Activated CD4-positive, alpha-beta T cell treated with anti-CD3 and anti-CD28 coated beads, Interleukin-2, amount 50 U/mL, for 4 hours (primary cell): ENCODE data around the gene SLC9A8.
"Not testable (repeated sequence)": the region's sequence is repeated elsewhere in the genome, so short reads cannot be mapped to it uniquely, and the experiment has no call there.

ENCODE experiments used
- DNase-seq, 2 experiments: peaks; one replicate each; pipeline ENCODE4 v3.0.0-alpha.2; 2020

Gene SLC9A8

DNA sequence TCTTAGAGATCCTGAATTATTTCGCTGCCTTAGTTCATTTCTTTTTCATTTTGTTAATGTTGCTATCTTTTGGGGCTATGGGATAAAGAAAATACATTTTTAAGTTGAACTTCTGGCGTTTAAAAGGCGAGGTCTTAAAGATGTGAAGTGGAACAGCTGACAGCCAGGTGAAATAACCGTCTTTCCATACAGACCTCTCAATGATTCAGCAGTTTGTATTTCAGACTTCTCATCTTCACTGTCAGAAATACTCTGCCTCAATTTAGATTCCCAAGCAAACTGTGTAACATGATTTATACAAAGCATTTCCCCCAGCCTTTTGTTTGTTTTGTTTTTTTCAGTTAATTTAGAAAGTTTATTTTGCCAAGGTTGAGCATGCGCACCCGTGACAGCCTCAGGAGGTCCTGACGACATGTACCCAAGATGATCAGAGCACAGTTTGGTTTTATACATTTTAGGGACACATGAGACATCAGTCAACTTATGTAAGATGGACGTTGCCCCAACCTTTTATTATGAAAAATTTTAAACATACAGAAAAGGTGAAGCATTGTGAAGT is 40.0 kb downstream of the SLC9A8 start:
- no peak for DNase-seq

DNA sequence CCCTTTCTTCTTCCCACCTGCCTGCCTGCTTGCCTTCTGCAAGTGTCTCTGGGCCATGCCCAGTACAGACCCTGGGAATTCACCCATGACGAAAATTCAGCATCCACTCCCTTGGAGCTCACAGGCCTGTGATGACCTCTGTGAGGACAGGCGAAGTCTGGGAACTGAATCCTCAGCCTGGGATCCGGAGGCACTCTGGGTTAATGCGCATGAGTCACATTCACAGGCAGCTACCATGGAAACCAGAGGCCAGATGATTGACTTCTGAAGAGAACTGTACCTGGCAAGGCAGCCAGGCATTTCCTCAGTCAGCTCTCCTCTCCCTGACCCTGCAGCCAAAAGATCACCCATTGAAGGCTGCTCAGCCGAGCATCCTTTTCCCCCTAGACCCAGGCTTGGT is 41.0 kb downstream of the SLC9A8 start:
- DNase-seq = no peak

DNA sequence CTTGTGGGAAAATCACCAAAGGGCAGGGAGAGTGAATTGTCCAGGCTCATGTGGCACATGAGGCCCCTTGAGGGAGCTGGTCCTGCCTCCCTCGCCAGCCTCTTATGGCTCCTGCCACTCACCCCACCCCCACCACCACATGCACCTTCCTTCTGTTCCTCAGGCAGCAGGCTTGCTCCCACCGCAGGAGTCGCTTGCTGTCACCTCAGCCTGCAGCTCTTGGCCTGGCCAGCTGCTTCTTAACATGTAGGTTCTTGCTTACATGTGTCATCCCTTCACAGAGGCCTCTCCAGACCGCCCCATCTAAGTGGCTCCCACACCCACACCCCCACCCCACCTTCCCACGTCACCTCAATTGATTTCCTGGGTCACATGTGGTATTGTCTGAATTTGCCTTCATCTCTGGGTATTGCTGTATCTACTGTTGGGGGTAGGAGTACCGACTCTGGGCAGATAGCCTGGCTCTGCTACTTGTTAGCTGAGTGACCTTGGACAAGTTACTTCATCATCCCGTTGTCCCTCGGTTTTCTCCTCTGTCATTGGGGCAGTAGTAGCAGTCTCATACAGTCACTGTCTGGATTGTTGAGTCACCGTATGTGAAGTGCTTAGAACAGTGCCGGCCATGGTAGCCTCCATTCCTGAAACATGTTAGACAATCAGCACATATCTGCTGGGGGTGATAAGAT is 41.7 kb downstream of the SLC9A8 start:
- DNase-seq = no peak

GRCh38 chr20:49856904-49857303 is 44.3 kb downstream of the SLC9A8 start:
- DNase-seq = no peak

GRCh38 chr20:49858076-49858585 is 45.5 kb downstream of the SLC9A8 start:
- no peak for DNase-seq

GRCh38 chr20:49859011-49859410 is 46.4 kb downstream of the SLC9A8 start:
- DNase-seq = no peak

DNA sequence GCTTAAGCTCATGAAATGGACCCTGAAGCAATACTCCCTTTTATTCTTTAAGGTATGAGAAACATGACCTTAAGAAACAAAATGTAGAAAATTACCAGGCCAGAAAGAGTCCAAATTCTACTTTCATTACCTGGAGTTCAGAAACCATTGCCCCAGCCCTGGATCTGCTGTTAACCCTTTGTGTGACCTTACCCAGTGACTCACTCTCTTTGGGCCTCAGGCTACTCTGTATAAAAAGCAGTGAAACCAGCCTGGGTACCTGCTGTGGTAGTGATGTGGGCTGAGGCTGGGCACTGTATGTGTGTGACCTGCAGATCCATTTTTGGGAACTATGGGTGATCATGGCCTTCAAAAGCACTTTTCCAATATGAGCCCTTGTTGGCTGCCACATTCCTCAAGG is 47.2 kb downstream of the SLC9A8 start:
- no peak for DNase-seq

GRCh38 chr20:49861232-49861631 is 48.6 kb downstream of the SLC9A8 start:
- not testable (repeated sequence) for DNase-seq

DNA sequence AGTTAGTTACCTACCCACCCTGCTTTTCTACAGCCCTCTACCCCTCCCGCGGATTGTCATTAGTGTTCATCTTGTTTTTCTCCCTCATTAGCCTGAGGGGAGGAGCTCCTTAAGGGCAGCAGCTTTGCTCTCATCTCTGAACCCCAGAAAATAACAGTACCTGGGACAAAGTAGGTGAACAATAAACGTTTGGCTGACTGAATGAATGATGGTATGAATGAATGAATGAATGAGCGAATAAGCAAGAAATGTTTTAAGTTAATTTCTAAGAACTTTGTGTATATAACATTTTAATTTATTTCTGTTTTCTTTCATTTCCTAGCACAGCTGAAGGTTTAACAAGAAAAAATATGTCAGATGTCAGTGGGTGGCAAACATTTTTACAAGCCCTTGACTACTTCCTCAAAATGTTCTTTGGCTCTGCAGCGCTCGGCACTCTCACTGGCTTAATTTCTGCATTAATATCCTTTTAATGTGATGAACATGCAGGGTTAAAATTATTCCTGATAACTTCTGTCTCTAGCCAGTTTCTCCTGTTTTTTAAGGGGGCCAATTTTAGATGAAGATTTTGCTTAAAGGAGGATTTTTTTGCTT is 50.1 kb downstream of the SLC9A8 start:
- DNase-seq = no peak

DNA sequence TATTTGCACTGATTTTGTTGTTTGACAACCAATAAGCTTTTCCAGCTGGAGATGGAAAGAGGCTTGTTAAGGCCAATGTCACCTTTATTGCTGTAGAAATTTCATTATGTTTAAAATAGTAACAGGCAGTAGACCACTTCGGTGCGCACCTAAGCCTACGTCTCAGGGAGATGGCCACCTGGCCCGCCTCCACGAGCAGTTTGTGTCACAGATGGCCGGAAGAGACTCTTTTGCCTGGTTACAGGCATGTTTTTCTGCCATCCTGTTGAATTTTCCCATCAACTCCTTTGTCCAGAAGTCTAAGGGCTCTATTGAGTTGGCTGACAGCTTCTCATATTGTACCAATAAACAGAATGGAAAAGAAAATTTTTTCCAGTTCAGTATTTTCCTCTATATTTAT is 51.0 kb downstream of the SLC9A8 start:
- DNase-seq = no peak

GRCh38 chr20:49865559-49865958 is 52.9 kb downstream of the SLC9A8 start:
- DNase-seq = no peak

DNA sequence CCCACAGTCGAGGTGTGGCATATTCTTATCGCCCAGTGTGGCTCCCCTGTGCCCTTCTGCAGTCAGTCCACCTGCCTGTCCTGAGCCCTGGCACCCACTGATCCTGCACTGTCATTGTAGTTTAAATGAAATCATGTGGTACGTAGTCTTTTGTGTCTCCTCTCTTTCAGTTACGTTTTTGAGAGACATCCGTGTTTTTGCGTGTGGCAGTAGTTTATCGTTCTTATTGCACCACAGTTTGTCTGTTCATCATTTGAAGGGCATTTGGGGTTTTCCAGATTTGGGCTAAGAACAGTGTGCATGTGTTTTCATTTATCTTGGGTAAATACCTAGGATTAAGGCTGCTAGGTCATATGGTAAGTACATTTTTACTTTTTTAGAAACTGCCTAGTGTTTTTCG is 53.4 kb downstream of the SLC9A8 start:
- no peak for DNase-seq

GRCh38 chr20:49867453-49868215 is 55.0 kb downstream of the SLC9A8 start:
- no peak for DNase-seq

- no peak for DNase-seq
Measured at GRCh38 chr20:49868538-49868937, 55.9 kb downstream of the SLC9A8 start.

GRCh38 chr20:49868964-49869363 is 56.3 kb downstream of the SLC9A8 start:
- no peak for DNase-seq

GRCh38 chr20:49870261-49870660 is 57.6 kb downstream of the SLC9A8 start:
- DNase-seq = no peak

DNA sequence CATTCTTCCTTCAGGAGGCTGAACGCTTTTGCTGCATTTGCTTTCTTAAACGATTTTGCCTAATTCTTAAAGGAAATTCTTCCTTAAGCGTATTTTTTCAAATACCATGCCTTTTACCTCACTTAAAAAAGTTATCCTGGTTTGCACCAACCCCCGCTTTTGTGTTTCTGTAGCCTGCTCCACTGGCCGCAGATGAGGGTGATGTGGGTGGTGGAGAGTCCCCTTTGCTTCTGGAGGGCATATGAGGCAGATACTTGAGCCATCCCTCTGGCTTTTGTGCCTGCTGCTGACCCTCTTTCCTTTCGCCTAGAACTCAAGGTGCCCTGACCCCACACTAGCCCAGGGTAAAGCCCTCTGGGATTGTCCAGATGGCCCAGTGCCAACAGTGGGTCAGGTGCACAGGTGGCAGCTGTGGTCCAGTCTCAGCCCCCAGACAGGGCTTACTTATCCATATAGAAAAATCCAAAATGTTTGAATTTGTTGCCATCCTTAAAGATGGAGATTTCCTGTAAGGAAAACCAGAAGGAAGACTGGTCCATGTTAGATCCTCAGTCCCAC is 58.8 kb downstream of the SLC9A8 start:
- no peak for DNase-seq

DNA sequence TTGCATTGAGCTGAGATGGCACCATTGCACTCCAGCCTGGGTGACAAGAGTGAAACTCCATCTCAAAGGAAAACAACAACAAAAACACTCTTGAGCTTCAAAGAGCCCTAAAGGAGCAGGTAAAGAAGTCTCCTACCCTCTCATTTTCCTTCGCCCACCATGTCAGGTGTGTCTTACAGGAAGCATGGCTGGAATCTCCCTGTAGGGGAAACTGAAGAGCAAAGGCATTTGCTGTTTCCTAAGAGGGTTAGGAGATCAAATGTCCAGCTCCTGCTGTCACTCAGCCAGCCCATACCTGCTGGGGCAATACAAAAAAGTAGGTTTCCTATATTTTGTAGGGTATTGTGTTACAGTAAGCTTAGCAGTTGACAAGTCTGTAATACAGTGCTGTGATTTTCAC is 59.4 kb downstream of the SLC9A8 start:
- DNase-seq = no peak

DNA sequence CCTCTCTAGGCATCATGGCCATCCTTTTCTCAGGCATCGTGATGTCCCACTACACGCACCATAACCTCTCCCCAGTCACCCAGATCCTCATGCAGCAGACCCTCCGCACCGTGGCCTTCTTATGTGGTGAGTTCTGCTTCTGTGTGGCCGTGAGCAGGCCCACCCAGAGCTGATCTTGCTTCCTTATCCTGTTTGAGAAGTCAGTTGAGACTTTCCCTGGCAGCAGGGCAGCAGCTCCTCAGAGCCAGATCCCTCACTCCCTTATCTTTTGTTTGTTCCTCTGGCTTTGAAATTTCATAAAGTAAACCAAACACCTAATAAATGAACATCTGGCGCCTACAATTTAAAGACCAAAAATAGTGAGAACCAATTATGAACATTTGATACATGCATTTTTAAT is 62.1 kb downstream of the SLC9A8 start:
- DNase-seq = no peak

GRCh38 chr20:49877386-49877921 is 64.8 kb downstream of the SLC9A8 start:
- DNase-seq = no peak

DNA sequence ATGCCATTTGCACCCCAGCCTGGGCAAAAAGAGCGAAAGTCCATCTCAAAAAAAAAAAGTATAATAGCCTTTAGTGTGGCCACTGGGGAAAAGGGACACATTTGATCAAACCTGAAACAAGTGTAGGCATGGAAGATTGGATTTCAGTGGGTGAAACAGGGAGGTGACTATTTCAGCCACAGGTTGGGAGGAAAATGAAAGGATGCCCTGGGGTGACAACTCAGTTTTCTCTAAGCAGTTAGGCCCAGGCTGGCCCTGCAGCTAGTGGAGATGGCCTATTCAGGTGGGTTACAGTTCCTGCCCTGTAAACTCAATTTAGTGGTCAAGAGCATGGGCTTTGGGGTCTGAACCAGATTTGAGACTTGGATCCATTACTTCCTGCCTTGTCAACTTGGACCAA is 66.3 kb downstream of the SLC9A8 start:
- no peak for DNase-seq

DNA sequence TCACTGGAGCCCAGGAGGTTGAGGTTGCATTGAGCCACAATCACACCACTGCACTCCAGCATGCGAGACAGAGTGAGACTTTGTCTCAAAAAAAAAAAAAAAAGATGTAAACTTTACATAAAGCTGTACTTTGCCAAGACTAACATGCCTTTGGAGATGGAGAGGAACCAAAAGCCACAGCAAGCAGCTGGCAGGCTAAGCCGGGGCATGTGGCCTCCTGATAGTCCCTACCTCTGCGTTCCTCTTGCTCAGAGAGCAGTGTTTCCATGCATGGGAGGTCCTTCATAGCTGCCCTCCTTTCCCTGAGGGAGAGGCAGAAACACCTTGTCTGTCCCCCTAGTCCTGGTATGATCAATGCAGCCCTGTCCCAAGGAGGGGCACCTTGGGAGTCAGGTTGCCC is 67.5 kb downstream of the SLC9A8 start:
- no peak for DNase-seq
